Astrocyte (in vitro differentiated cells and primary cell): Measurements from ENCODE around the gene ZC3H18.

Experiments used
- EZH2 ChIP-seq: IDR thresholded peaks from 2 replicates; pipeline ENCODE4 v1.6.1; 2012; ENCODE audit warnings: mild to moderate bottlenecking, low read length, inconsistent platforms; ENCODE audit not compliant: insufficient read depth
- TF ChIP-seq, protein P1 (sequence below): IDR thresholded peaks from 2 replicates; pipeline ENCODE4 v1.5.1; 2011; ENCODE audit warnings: low read depth, mild to moderate bottlenecking, inconsistent platforms, low read length, moderate library complexity; ENCODE audit not compliant: insufficient read depth

DNA sequence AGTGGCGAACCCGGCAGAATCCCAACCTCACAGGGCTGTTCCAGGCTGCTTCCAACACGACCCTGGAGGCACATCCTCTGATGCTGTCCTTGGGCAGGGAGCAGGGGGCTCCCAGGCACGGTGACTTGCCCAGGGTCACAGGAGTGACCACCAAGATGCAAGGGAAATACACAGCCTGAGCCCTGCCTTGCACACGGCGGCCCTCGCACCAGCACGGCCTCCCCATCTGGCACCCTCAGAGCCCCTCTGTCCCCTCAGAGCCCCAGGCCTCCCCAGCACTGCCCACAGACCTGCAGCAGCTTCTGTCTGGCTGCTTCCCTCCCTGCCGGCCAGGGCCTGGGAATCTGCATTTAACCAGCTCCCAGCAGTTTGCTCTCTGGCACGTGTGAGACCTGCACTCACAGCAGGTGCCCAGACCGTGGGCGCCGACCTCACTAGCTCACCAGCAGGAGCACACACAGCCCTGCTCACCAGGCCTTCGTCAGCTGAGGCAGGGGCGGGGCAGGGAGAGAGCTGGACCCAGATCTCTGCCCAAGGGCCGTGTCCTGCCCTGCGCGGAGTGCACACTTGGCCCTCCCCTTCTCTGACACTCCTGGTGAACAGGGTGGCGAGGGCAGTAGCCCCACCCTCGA, 29.7 kb upstream of the ZC3H18 start:
- TF ChIP-seq, protein P1, sequence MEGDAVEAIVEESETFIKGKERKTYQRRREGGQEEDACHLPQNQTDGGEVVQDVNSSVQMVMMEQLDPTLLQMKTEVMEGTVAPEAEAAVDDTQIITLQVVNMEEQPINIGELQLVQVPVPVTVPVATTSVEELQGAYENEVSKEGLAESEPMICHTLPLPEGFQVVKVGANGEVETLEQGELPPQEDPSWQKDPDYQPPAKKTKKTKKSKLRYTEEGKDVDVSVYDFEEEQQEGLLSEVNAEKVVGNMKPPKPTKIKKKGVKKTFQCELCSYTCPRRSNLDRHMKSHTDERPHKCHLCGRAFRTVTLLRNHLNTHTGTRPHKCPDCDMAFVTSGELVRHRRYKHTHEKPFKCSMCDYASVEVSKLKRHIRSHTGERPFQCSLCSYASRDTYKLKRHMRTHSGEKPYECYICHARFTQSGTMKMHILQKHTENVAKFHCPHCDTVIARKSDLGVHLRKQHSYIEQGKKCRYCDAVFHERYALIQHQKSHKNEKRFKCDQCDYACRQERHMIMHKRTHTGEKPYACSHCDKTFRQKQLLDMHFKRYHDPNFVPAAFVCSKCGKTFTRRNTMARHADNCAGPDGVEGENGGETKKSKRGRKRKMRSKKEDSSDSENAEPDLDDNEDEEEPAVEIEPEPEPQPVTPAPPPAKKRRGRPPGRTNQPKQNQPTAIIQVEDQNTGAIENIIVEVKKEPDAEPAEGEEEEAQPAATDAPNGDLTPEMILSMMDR, result no peak
- TF ChIP-seq EZH2, result no peak
